SU-DHL-6 (cell line): ENCODE results near the gene FBXW2.

ENCODE experiments used
- H2AFZ ChIP-seq: fragments of 200-600 bp; sonication (generic); 2 replicates; pipeline ENCODE4 v1.6.1; 2014; ENCODE audit warnings: low read depth, mild to moderate bottlenecking, moderate library complexity, mixed read lengths, antibody characterized with exemption, low read length; ENCODE audit not compliant: severe bottlenecking
- H3F3A ChIP-seq: fragments of 200-600 bp; shearing (Covaris generic); 2 replicates; pipeline ENCODE4 v1.6.0; 2016; ENCODE audit warnings: antibody characterized with exemption, mild to moderate bottlenecking; ENCODE audit not compliant: insufficient read depth
- H3K27ac ChIP-seq: fragments of 200-600 bp; sonication (generic); 2 replicates; pipeline ENCODE4 v1.5.1; 2016; ENCODE audit warnings: low read depth, mild to moderate bottlenecking, low read length, moderate library complexity, mixed read lengths
- H3K27me3 ChIP-seq: fragments of 200-600 bp; sonication (generic), shearing (Covaris generic); 2 replicates; pipeline ENCODE4 v1.6.0; 2014; ENCODE audit warnings: mild to moderate bottlenecking, low read length
- H3K36me3 ChIP-seq: fragments of 200-600 bp; sonication (generic); 2 replicates; pipeline ENCODE4 v1.6.1; 2014; ENCODE audit warnings: mild to moderate bottlenecking, low read length, mixed read lengths
- H3K4me2 ChIP-seq: fragments of 300-600, 200-600 bp; shearing (Covaris generic), sonication (generic); 2 replicates; pipeline ENCODE4 v1.6.0; 2014; ENCODE audit warnings: low read length, low read depth, mild to moderate bottlenecking; ENCODE audit not compliant: poor library complexity, severe bottlenecking
- H3K4me3 ChIP-seq: fragments of 200-600 bp; sonication (generic); 2 replicates; pipeline ENCODE4 v1.5.1; 2014; ENCODE audit warnings: antibody characterized with exemption, low read length, mild to moderate bottlenecking, mixed read lengths; ENCODE audit not compliant: insufficient read depth, poor library complexity, severe bottlenecking
- H3K79me2 ChIP-seq: fragments of 200-600 bp; sonication (generic); 2 replicates; pipeline ENCODE4 v1.6.1; 2014; ENCODE audit warnings: mild to moderate bottlenecking, low read length, moderate library complexity; ENCODE audit not compliant: insufficient read depth
- H3K9ac ChIP-seq: fragments of 200-600 bp; sonication (generic); 2 replicates; pipeline ENCODE4 v1.7.0; 2014; ENCODE audit warnings: mild to moderate bottlenecking, low read length
- H3K9me2 ChIP-seq: fragments of 200-600 bp; sonication (generic); replicated peaks from 2 replicates; pipeline ENCODE4 v1.6.1; 2014; ENCODE audit warnings: low read length; ENCODE audit not compliant: insufficient read depth
- H3K9me3 ChIP-seq: fragments of 200-600 bp; sonication (generic); 2 replicates; pipeline ENCODE4 v1.6.1; 2014; ENCODE audit warnings: low read length, mixed read lengths; ENCODE audit not compliant: insufficient read depth
- H4K20me1 ChIP-seq: fragments of 200-600 bp; sonication (generic); 2 replicates; pipeline ENCODE4 v1.6.1; 2014; ENCODE audit warnings: low read depth, mild to moderate bottlenecking, antibody characterized with exemption, low read length, moderate library complexity, mixed read lengths
- CTCF ChIP-seq: fragments of 200-600 bp; sonication (generic); IDR thresholded peaks from one replicate; pipeline ENCODE4 v1.5.1; 2017; ENCODE audit warnings: antibody characterized with exemption, mild to moderate bottlenecking, low read length, moderate library complexity; ENCODE audit not compliant: insufficient read depth, poor library complexity, severe bottlenecking
- EZH2phosphoT487 ChIP-seq: fragments of 200-600 bp; sonication (generic), shearing (Covaris generic); conservative IDR thresholded peaks from 2 replicates; pipeline ENCODE4 v1.6.1; 2018; ENCODE audit warnings: mild to moderate bottlenecking, antibody characterized with exemption, low read length, moderate library complexity, mixed read lengths

Gene FBXW2

GRCh38 chr9:120837921-120838320, 44.7 kb upstream of the FBXW2 start:
- Histone ChIP-seq H3K4me3 (no peak overlapping the region), H3K9me3 (no peaks in the 10 kb centered on the region), H2AFZ (no peak overlapping the region), H3K79me2 (peaks cover 49% of the 10 kb centered on the region), H3K4me2 (no peak overlapping the region), H4K20me1 (no peaks in the 10 kb centered on the region), H3K9ac (no peak overlapping the region), H3K9me2 (no peaks in the 10 kb centered on the region), H3K36me3 (peaks cover 4% of the 10 kb centered on the region; the same call in 1 of the 2 replicates), H3K27me3 (no peaks in the 10 kb centered on the region), H3F3A (no peaks in the 10 kb centered on the region), H3K27ac (no peak overlapping the region)
- no peak for TF ChIP-seq EZH2phosphoT487
- no peak for TF ChIP-seq CTCF

- Histone ChIP-seq H3K9me2 (no peaks in the 10 kb centered on the region), H3K27ac (no peak overlapping the region), H3F3A (no peaks in the 10 kb centered on the region), H4K20me1 (no peaks in the 10 kb centered on the region), H3K9me3 (no peaks in the 10 kb centered on the region), H3K79me2 (peaks cover 15% of the 10 kb centered on the region), H3K27me3 (no peaks in the 10 kb centered on the region), H3K4me2 (no peak overlapping the region), H2AFZ (no peak overlapping the region), H3K36me3 (peaks cover 16% of the 10 kb centered on the region), H3K9ac (no peak overlapping the region), H3K4me3 (no peak overlapping the region)
- TF ChIP-seq EZH2phosphoT487 = no peak
- no peak for TF ChIP-seq CTCF
Observed at GRCh38 chr9:120833325-120833724, 40.1 kb upstream of the FBXW2 start.

- Histone ChIP-seq H3K79me2 (peaks cover 11% of the 10 kb centered on the region), H3K36me3 (peaks cover 16% of the 10 kb centered on the region)
Observed at GRCh38 chr9:120832807-120833206, 39.6 kb upstream of the FBXW2 start.

More at GRCh38 chr9:120832807-120833206, 39.6 kb upstream of the FBXW2 start:
- no peak overlapping the region for H2AFZ ChIP-seq
- H3K27me3 ChIP-seq = no peaks in the 10 kb centered on the region
- H3K9me3 ChIP-seq = no peaks in the 10 kb centered on the region
- no peaks in the 10 kb centered on the region for H4K20me1 ChIP-seq
- no peak overlapping the region for H3K4me3 ChIP-seq
- no peak overlapping the region for H3K4me2 ChIP-seq
- no peak overlapping the region for H3K27ac ChIP-seq
- H3K9me2 ChIP-seq = no peaks in the 10 kb centered on the region
- H3F3A ChIP-seq = no peaks in the 10 kb centered on the region
- no peak overlapping the region for H3K9ac ChIP-seq
- TF ChIP-seq EZH2phosphoT487 = no peak
- no peak for TF ChIP-seq CTCF
